ENCODE data around the gene PDE4D.
"Not testable (repeated sequence)": the region's sequence is repeated elsewhere in the genome, so short reads cannot be mapped to it uniquely, and the experiment has no call there.

PDE4D gene

DNA sequence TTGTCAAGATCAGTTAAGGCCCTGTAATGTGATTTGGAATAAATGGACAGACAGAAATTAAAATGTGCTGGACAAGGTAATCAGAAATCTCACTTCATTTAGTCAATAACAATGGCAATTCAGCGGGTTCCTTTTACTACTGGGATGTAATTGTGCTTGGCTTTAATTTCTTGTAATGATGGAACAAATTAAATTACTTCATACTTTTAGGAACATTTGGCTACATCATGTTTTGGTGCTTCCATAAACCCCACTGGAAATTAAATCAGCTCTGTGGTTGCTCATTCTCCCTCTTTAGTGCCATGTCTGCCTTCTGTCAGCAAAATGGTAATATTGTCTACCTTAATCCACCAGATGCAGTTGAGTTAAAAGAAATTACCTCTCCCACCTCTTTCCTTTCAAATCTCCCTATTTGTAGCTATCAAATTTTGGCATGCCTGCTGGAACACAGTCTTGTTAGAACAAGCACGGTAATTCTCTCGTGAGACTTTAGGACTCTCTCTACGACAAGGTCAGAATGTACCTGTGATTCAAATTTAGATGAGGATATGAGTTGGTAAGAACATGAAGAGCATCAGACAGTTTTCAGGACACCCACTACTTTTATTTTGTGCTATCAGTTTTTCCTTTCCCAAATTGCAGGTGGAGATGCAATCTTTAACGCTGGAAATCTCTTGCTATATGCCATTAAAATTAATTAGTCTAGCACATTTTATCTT lies 834.4 kb downstream of the PDE4D start:
- no peak for DNase-seq (ENCODE audit: insufficient read length, low spot score)
- no peak for TF ChIP-seq SPI1 (IDR thresholded peaks at IDR 0.05; ENCODE audit: low read depth, low read length)
- no peak for TF ChIP-seq POLR2A (IDR thresholded peaks at IDR 0.05; ENCODE audit: low read depth, low read length)
- TF ChIP-seq PAX5 (IDR thresholded peaks at IDR 0.05; ENCODE audit: insufficient read depth, low read length, severe bottlenecking) = no peak
- no peak for TF ChIP-seq POLR2AphosphoS5 (IDR thresholded peaks at IDR 0.05; ENCODE audit: low read depth, low read length)
- no peak for TF ChIP-seq POU2F2 (IDR thresholded peaks at IDR 0.05; ENCODE audit: low read depth, low read length)
- TF ChIP-seq TAF1 (IDR thresholded peaks at IDR 0.05; ENCODE audit: low read depth, low read length) = no peak
- FAIRE-seq = no peak

DNA sequence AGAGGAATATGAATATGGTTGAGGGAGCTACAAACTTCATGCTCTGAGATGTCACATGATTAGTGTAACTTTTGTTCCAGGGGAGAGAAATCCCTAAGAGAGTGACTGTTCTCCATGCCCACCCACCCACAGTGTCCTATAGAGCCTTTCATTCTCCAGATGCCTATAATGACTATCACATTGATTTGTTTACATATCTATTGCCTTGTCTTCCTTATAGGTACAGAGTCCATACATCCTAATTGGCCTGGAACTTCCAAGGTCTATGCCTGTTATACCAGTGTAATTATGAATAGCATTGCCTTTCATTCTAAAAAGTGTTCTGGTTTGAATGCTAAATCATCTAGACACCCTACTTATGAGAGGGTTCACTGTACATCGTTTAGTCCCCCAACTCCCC lies 835.3 kb downstream of the PDE4D start:
- FAIRE-seq (no peak), DNase-seq (ENCODE audit: insufficient read length, low spot score) (no peak)
- no peak for TF ChIP-seq POU2F2 (IDR thresholded peaks at IDR 0.05; ENCODE audit: low read depth, low read length)
- TF ChIP-seq PAX5 (IDR thresholded peaks at IDR 0.05; ENCODE audit: insufficient read depth, low read length, severe bottlenecking) = no peak
- TF ChIP-seq POLR2A (IDR thresholded peaks at IDR 0.05; ENCODE audit: low read depth, low read length) = no peak
- no peak for TF ChIP-seq TAF1 (IDR thresholded peaks at IDR 0.05; ENCODE audit: low read depth, low read length)
- no peak for TF ChIP-seq SPI1 (IDR thresholded peaks at IDR 0.05; ENCODE audit: low read depth, low read length)
- no peak for TF ChIP-seq POLR2AphosphoS5 (IDR thresholded peaks at IDR 0.05; ENCODE audit: low read depth, low read length)

GRCh38 chr5:59056599-59056998 lies 836.9 kb downstream of the PDE4D start:
- DNase-seq (ENCODE audit: insufficient read length, low spot score); FAIRE-seq: not testable (repeated sequence)

GRCh38 chr5:59055745-59056448 lies 837.6 kb downstream of the PDE4D start:
- no peak for TF ChIP-seq SPI1 (IDR thresholded peaks at IDR 0.05; ENCODE audit: low read depth, low read length)
- no peak for TF ChIP-seq POLR2A (IDR thresholded peaks at IDR 0.05; ENCODE audit: low read depth, low read length)
- TF ChIP-seq POU2F2 (IDR thresholded peaks at IDR 0.05; ENCODE audit: low read depth, low read length) = no peak
- no peak for TF ChIP-seq PAX5 (IDR thresholded peaks at IDR 0.05; ENCODE audit: insufficient read depth, low read length, severe bottlenecking)
- DNase-seq (ENCODE audit: insufficient read length, low spot score) = no peak
- no peak for FAIRE-seq

GRCh38 chr5:59054963-59055528 lies 838.5 kb downstream of the PDE4D start:
- DNase-seq (ENCODE audit: insufficient read length, low spot score) (no peak), FAIRE-seq (no peak)
- TF ChIP-seq TAF1 (IDR thresholded peaks at IDR 0.05; ENCODE audit: low read depth, low read length) = no peak
- TF ChIP-seq POU2F2 (IDR thresholded peaks at IDR 0.05; ENCODE audit: low read depth, low read length) = no peak
- no peak for TF ChIP-seq POLR2AphosphoS5 (IDR thresholded peaks at IDR 0.05; ENCODE audit: low read depth, low read length)
- no peak for TF ChIP-seq PAX5 (IDR thresholded peaks at IDR 0.05; ENCODE audit: insufficient read depth, low read length, severe bottlenecking)
- no peak for TF ChIP-seq SPI1 (IDR thresholded peaks at IDR 0.05; ENCODE audit: low read depth, low read length)
- TF ChIP-seq POLR2A (IDR thresholded peaks at IDR 0.05; ENCODE audit: low read depth, low read length) = no peak

DNA sequence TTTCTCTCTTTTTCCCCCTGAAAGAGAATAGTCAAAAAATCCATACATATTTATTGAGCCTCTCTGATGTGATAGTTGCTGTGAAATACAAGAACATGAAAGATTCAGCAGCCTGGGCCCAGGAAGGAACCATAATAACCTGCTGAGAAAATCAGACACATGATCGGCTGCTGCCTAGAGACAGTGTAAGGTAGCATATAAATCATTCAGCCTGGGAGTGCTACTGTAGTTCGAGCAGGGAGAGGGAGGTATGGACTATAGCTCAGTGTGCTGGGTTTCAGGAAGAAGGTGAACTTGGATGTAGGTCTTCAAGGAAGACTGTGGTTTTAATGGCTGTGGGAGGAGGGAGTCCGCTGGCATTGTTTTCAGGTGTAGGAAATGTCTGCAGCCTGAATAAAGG lies 841.6 kb downstream of the PDE4D start:
- FAIRE-seq (no peak), DNase-seq (ENCODE audit: insufficient read length, low spot score) (no peak)
- no peak for TF ChIP-seq TAF1 (IDR thresholded peaks at IDR 0.05; ENCODE audit: low read depth, low read length)
- no peak for TF ChIP-seq POU2F2 (IDR thresholded peaks at IDR 0.05; ENCODE audit: low read depth, low read length)
- no peak for TF ChIP-seq POLR2AphosphoS5 (IDR thresholded peaks at IDR 0.05; ENCODE audit: low read depth, low read length)
- no peak for TF ChIP-seq PAX5 (IDR thresholded peaks at IDR 0.05; ENCODE audit: insufficient read depth, low read length, severe bottlenecking)
- no peak for TF ChIP-seq POLR2A (IDR thresholded peaks at IDR 0.05; ENCODE audit: low read depth, low read length)
- TF ChIP-seq SPI1 (IDR thresholded peaks at IDR 0.05; ENCODE audit: low read depth, low read length) = no peak

DNA sequence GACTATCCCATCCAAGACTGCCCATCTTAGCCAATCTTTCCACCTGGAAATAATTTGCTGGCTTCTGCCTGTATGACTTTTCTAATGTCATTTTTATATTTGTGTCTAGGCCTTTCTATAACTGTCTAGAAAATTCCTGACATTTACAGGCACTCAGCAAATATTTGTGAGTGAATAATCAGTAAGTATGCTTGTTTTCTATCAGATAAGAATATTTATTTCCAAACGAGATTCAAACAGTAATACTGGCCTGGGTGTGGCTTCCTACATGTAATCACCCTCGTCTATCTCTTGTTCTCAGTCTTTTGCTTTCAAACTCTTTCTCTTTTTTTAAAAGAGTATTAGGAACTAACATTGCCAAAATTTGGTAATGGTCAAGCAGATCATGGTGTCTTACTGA lies 844.4 kb downstream of the PDE4D start:
- TF ChIP-seq TAF1 (IDR thresholded peaks at IDR 0.05; ENCODE audit: low read depth, low read length) = no peak
- TF ChIP-seq POU2F2 (IDR thresholded peaks at IDR 0.05; ENCODE audit: low read depth, low read length) = no peak
- TF ChIP-seq POLR2A (IDR thresholded peaks at IDR 0.05; ENCODE audit: low read depth, low read length) = no peak
- no peak for TF ChIP-seq PAX5 (IDR thresholded peaks at IDR 0.05; ENCODE audit: insufficient read depth, low read length, severe bottlenecking)
- TF ChIP-seq POLR2AphosphoS5 (IDR thresholded peaks at IDR 0.05; ENCODE audit: low read depth, low read length) = no peak
- TF ChIP-seq SPI1 (IDR thresholded peaks at IDR 0.05; ENCODE audit: low read depth, low read length) = no peak
- DNase-seq (ENCODE audit: insufficient read length, low spot score) = no peak
- FAIRE-seq = no peak

- no peak for DNase-seq (ENCODE audit: insufficient read length, low spot score)
- TF ChIP-seq POLR2AphosphoS5 (IDR thresholded peaks at IDR 0.05; ENCODE audit: low read depth, low read length) = no peak
- TF ChIP-seq POU2F2 (IDR thresholded peaks at IDR 0.05; ENCODE audit: low read depth, low read length) = no peak
- FAIRE-seq = no peak
Measured at GRCh38 chr5:59042201-59043055, 851.1 kb downstream of the PDE4D start.

DNA sequence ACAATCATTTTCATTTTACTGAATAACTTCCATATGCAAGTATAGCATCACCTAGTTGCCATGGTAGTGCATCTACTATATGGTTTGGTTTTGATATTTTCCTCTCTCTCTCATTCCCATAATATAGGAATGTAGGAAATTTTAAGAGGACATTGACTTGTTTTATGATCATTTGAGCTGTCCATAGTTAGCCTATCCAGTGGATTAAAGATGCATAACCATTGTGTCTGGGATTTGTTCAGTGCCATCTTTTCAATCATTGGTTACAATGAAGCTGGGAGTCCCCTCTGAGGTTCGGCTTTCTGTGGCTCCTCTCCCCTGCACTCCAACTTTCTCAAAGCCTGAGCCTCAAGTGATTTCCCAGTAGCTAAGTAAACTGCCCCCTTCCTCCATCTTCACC lies 852.2 kb downstream of the PDE4D start:
- no peak for FAIRE-seq
- DNase-seq (ENCODE audit: insufficient read length, low spot score) = no peak
- TF ChIP-seq SPI1 (IDR thresholded peaks at IDR 0.05; ENCODE audit: low read depth, low read length) (no peak), POLR2A (IDR thresholded peaks at IDR 0.05; ENCODE audit: low read depth, low read length) (no peak), POU2F2 (IDR thresholded peaks at IDR 0.05; ENCODE audit: low read depth, low read length) (no peak), PAX5 (IDR thresholded peaks at IDR 0.05; ENCODE audit: insufficient read depth, low read length, severe bottlenecking) (no peak), TAF1 (IDR thresholded peaks at IDR 0.05; ENCODE audit: low read depth, low read length) (no peak), POLR2AphosphoS5 (IDR thresholded peaks at IDR 0.05; ENCODE audit: low read depth, low read length) (no peak)
